OCI-LY3 (cell line): ENCODE measurements around the gene PAPSS2.
A peak's percentile ranks its signal among the peaks of the same experiment; 100 is the strongest.

Experiments used
- EZH2phosphoT487 ChIP-seq: fragments of 200-600 bp; shearing (Covaris generic); IDR thresholded peaks from 2 replicates; pipeline ENCODE4 v1.6.1; 2018; ENCODE audit warnings: antibody characterized with exemption, mixed run types, low read depth
- TF ChIP-seq, protein P1 (sequence below): fragments of 200-600, 300-600 bp; sonication (generic); IDR thresholded peaks from 2 replicates; pipeline ENCODE4 v1.5.1; 2014; ENCODE audit warnings: antibody characterized with exemption, low read length, low read depth

DNA sequence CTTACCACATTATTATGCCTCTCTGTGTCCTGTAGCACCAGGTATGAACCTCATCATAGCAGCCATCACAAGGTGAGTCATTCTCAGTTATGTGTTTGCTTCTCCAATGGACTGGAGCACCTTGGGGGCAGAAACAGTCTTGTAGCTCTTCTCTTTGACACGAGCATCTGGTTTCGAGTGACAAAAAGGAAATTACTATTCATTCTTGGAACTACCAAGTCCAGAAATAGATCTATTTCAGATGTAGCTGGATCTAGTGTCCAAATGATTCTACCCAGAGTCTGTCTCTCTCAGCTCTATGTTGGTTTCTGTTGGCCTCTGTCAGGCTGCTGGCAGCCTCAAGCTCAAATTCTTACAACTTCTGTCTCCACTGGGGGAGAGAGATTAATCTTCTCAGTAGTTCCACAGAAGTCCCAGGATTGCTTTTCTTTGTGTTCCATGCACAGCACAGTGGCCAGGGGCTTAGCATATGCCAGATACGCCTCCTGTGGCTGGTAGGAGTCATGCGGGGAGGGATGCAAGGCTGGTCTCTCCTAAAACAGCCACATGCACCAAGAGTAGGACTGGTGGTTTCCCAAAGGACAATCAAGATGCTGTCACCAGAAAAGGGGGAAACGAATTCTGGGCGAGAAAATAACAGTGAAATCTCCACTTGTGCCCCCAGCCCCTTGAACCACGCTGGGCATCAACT, 37.2 kb upstream of the PAPSS2 start:
- TF ChIP-seq, protein P1, sequence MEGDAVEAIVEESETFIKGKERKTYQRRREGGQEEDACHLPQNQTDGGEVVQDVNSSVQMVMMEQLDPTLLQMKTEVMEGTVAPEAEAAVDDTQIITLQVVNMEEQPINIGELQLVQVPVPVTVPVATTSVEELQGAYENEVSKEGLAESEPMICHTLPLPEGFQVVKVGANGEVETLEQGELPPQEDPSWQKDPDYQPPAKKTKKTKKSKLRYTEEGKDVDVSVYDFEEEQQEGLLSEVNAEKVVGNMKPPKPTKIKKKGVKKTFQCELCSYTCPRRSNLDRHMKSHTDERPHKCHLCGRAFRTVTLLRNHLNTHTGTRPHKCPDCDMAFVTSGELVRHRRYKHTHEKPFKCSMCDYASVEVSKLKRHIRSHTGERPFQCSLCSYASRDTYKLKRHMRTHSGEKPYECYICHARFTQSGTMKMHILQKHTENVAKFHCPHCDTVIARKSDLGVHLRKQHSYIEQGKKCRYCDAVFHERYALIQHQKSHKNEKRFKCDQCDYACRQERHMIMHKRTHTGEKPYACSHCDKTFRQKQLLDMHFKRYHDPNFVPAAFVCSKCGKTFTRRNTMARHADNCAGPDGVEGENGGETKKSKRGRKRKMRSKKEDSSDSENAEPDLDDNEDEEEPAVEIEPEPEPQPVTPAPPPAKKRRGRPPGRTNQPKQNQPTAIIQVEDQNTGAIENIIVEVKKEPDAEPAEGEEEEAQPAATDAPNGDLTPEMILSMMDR: 0 out of 2 replicates have a peak, but pooled peaks have one; percentile 10
- TF ChIP-seq EZH2phosphoT487: no peak
